Neuronal stem cell (in vitro differentiated cells): Measurements from ENCODE around the gene PRF1.

Source experiments
- DNase-seq: peaks from one replicate; pipeline ENCODE4 v3.0.0-alpha.2; 2013; ENCODE audit warnings: low spot score
- H2AFZ ChIP-seq: one replicate; pipeline ENCODE4 v1.6.1; 2013; ENCODE audit warnings: mild to moderate bottlenecking, low read length, inconsistent platforms
- H2AK5ac ChIP-seq: 2 replicates; pipeline ENCODE4 v1.6.1; 2013; ENCODE audit warnings: low read depth, mild to moderate bottlenecking, inconsistent platforms, low read length, moderate library complexity, mixed read lengths
- H2BK120ac ChIP-seq: 2 replicates; pipeline ENCODE4 v1.6.1; 2013; ENCODE audit warnings: low read depth, mild to moderate bottlenecking, inconsistent platforms, low read length, moderate library complexity, mixed read lengths
- H2BK12ac ChIP-seq: one replicate; pipeline ENCODE4 v1.6.1; 2013; ENCODE audit warnings: low read length, inconsistent platforms
- H2BK15ac ChIP-seq: 2 replicates; pipeline ENCODE4 v1.6.1; 2013; ENCODE audit warnings: mild to moderate bottlenecking, low read length, inconsistent platforms, mixed read lengths
- H2BK5ac ChIP-seq: one replicate; pipeline ENCODE4 v1.6.1; 2013; ENCODE audit warnings: inconsistent platforms, mild to moderate bottlenecking, low read length, moderate library complexity
- H3K14ac ChIP-seq: one replicate; pipeline ENCODE4 v1.6.1; 2013; ENCODE audit warnings: low read length, inconsistent platforms
- H3K18ac ChIP-seq: 2 replicates; pipeline ENCODE4 v1.6.1; 2013; ENCODE audit warnings: low read length, inconsistent platforms
- H3K23ac ChIP-seq: 2 replicates; pipeline ENCODE4 v1.6.1; 2013; ENCODE audit warnings: low read depth, mild to moderate bottlenecking, mixed read lengths, low read length, inconsistent platforms; ENCODE audit not compliant: poor library complexity
- H3K27ac ChIP-seq: replicated peaks from 3 replicates; pipeline ENCODE4 v1.5.1; 2013; ENCODE audit warnings: low read length, inconsistent platforms
- H3K27me3 ChIP-seq, 3 experiments: 2 replicates each; pipeline ENCODE4 v1.6.1; 2013; ENCODE audit warnings: low read length in 3 of 3, mild to moderate bottlenecking in 2 of 3, inconsistent platforms in 1 of 3, low read depth in 1 of 3, mixed read lengths in 1 of 3, moderate library complexity in 1 of 3; ENCODE audit not compliant: control insufficient read depth in 3 of 3, insufficient read depth in 3 of 3
- H3K36me3 ChIP-seq, 2 donors: replicated peaks in 1 of 2; 2 replicates each; pipeline ENCODE4 v1.6.1; 2013; ENCODE audit warnings: low read length in 2 of 2; ENCODE audit not compliant: control insufficient read depth in 2 of 2, insufficient read depth in 2 of 2
- H3K4ac ChIP-seq: 2 replicates; pipeline ENCODE4 v1.6.1; 2013; ENCODE audit warnings: inconsistent platforms, mild to moderate bottlenecking, low read length, moderate library complexity
- H3K4me1 ChIP-seq, 2 donors: 1 replicate in 1 of 2; 2 replicates in 1 of 2; pipeline ENCODE4 v1.6.1; 2013; ENCODE audit warnings: low read length in 2 of 2, low read depth in 1 of 2; ENCODE audit not compliant: control insufficient read depth in 2 of 2, insufficient read depth in 1 of 2
- H3K4me2 ChIP-seq: one replicate; pipeline ENCODE4 v1.6.1; 2013; ENCODE audit warnings: mild to moderate bottlenecking, low read length, inconsistent platforms; ENCODE audit not compliant: insufficient read depth, poor library complexity, severe bottlenecking
- H3K4me3 ChIP-seq, 2 donors: 2 replicates each; pipeline ENCODE4 v1.5.1; 2013; ENCODE audit warnings: low read length in 2 of 2, mild to moderate bottlenecking in 2 of 2, inconsistent platforms in 1 of 2, moderate library complexity in 1 of 2
- H3K79me1 ChIP-seq: one replicate; pipeline ENCODE4 v1.6.1; 2013; ENCODE audit warnings: low read depth, mild to moderate bottlenecking, inconsistent platforms, low read length, moderate library complexity
- H3K9ac ChIP-seq: one replicate; pipeline ENCODE4 v1.6.1; 2013; ENCODE audit warnings: mild to moderate bottlenecking, low read depth, low read length, inconsistent platforms; ENCODE audit not compliant: poor library complexity
- H3K9me3 ChIP-seq, 2 donors: replicated peaks in 1 of 2; 2 replicates each; pipeline versions ENCODE3 to v1.6.1; 2013; ENCODE audit warnings: low read length in 2 of 2, mild to moderate bottlenecking in 2 of 2, inconsistent platforms in 1 of 2, low read depth in 1 of 2, mixed read lengths in 1 of 2, moderate library complexity in 1 of 2; ENCODE audit not compliant: control insufficient read depth in 2 of 2, insufficient read depth in 1 of 2
- H4K8ac ChIP-seq: one replicate; pipeline ENCODE4 v1.6.1; 2013; ENCODE audit warnings: low read depth, mild to moderate bottlenecking, inconsistent platforms, low read length, moderate library complexity
- H4K91ac ChIP-seq: one replicate; pipeline ENCODE4 v1.6.1; 2013; ENCODE audit warnings: low read length, low read depth, mild to moderate bottlenecking, inconsistent platforms; ENCODE audit not compliant: poor library complexity
- WGBS, 2 donors: extraction: QIAGEN DNeasy Blood & Tissue Kit; methylation state at CpG; one replicate each; pipeline ENCODE4 v1.1.7; 2013; ENCODE audit warnings: missing lambda C conversion rate in 2 of 2, mixed read lengths in 1 of 2; ENCODE audit not compliant: insufficient read length in 2 of 2, insufficient replicate concordance in 1 of 2; ENCODE audit errors: extremely low coverage in 2 of 2; 5-methylcytosine and 5-hydroxymethylcytosine counted together

Gene PRF1

DNA sequence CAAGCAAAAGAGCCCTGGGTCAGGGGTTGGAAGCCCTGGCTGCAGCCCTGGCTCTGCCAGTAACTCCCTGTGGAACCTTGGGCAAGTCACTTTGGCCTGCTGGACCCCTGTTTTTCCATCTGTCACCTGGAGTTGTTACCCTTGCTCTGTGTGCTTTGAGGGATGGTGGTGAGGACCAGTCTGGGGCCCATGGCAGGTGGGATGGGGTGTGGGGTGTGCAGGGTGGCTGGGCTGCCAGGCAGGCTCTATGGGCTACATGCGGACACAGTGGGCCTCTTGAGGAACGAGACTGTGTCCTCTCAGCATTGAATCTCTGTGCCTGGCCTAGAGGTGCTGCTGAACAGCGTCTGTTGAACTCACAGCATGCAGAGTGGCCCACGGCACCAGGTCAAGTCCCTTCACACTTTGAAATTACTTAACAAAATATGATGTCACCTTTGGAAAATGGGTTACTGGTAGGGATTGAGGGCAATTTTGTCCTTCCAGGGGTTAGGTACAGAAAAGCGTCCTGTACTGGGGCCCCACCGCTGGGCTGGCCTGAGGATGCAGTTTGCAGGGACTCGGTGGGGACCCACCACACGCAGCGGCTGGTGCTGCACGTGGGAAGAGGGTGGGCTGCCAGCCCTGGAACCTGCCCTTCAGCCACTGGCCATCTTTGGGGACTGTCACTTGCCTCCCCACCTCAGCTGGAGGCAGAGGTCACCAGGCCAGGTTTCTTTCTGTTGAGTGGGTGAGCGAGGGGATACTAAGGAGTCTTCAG lies 45.3 kb downstream of the PRF1 start:
- no peak for DNase-seq
- H2BK5ac ChIP-seq = no peak overlapping the region
- H2BK15ac ChIP-seq = no peak overlapping the region
- H3K4me1 ChIP-seq = peaks cover 0 to 9% of the 10 kb centered on the region in 2 donors
- H2BK12ac ChIP-seq = no peak overlapping the region
- no peak overlapping the region for H3K4me3 ChIP-seq
- no peak overlapping the region for H4K8ac ChIP-seq
- H3K27ac ChIP-seq = no peak overlapping the region
- H3K14ac ChIP-seq = no peak overlapping the region
- H2AFZ ChIP-seq = no peak overlapping the region
- H3K9ac ChIP-seq = no peak overlapping the region
- H3K9me3 ChIP-seq = no peaks in the 10 kb centered on the region
- H2AK5ac ChIP-seq = no peak overlapping the region
- H3K4me2 ChIP-seq = no peak overlapping the region
- H3K4ac ChIP-seq = no peak overlapping the region
- WGBS, 2 donors = no CpG with 5 or more reads among the region's 11 CpGs
- no peak overlapping the region for H4K91ac ChIP-seq
- H3K18ac ChIP-seq = no peak overlapping the region
- no peak overlapping the region for H2BK120ac ChIP-seq
- H3K27me3 ChIP-seq = no peaks in the 10 kb centered on the region
- no peaks in the 10 kb centered on the region for H3K36me3 ChIP-seq
- no peak overlapping the region for H3K23ac ChIP-seq
- no peaks in the 10 kb centered on the region for H3K79me1 ChIP-seq

DNA sequence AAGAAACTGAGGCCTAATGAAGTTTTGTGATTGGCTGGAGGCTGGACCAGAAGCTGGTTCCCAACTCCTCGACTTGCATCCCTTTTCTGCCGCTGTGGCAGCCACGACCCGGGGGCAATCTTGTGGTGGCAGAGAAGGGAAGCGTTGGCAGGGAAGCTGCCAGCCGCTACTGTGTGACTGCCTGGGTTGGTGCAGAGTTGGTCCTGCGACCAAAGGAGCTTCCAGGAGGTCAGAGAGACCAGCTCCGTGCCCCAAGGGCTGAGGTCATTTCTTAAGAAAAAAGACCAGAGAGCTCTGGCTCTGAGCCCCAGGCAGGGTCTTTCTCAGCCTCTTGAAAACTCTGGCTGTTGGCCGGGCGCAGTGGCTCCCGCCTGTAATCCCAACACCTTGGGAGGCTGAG lies 47.2 kb downstream of the PRF1 start:
- no peak for DNase-seq
- no peaks in the 10 kb centered on the region for H3K79me1 ChIP-seq
- no peak overlapping the region for H2AFZ ChIP-seq
- H4K91ac ChIP-seq = no peak overlapping the region
- no CpG with 5 or more reads among the region's 11 CpGs for WGBS, 2 donors
- no peak overlapping the region for H3K23ac ChIP-seq
- no peak overlapping the region for H2BK15ac ChIP-seq
- no peak overlapping the region for H2BK5ac ChIP-seq
- H3K36me3 ChIP-seq = peaks cover 0 to 3% of the 10 kb centered on the region in 2 donors
- H3K14ac ChIP-seq = no peak overlapping the region
- H2AK5ac ChIP-seq = no peak overlapping the region
- no peaks in the 10 kb centered on the region for H3K9me3 ChIP-seq
- H3K18ac ChIP-seq = no peak overlapping the region
- no peaks in the 10 kb centered on the region for H3K27me3 ChIP-seq
- H3K27ac ChIP-seq = no peak overlapping the region
- no peak overlapping the region for H3K9ac ChIP-seq
- no peak overlapping the region for H2BK120ac ChIP-seq
- H4K8ac ChIP-seq = no peak overlapping the region
- no peak overlapping the region for H3K4ac ChIP-seq
- H2BK12ac ChIP-seq = no peak overlapping the region
- H3K4me2 ChIP-seq = no peak overlapping the region
- no peak overlapping the region for H3K4me3 ChIP-seq
- H3K4me1 ChIP-seq = peaks cover 0 to 9% of the 10 kb centered on the region in 2 donors

DNA sequence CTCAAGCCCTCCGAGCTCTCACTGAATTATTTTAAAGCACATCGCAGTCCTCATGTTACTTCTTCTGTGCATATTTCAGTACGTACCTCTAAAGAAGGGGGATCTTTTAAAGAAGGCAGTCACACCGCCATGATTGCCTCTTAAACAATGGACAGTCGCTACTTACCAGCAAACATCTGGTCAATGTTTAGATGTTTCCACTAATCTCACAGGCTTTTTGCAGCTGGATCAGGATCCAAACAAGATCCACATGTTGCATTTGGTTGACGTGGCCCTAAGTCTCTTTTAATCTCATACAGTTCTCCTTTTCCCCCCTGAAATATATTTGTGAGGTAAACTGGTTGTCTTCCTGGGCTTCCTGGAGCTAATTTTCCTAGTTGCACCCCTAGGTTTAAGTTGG lies 50.0 kb downstream of the PRF1 start:
- H3K14ac ChIP-seq = no peak overlapping the region
- no peaks in the 10 kb centered on the region for H3K27me3 ChIP-seq
- H3K23ac ChIP-seq = no peak overlapping the region
- H2AK5ac ChIP-seq = no peak overlapping the region
- no peak overlapping the region for H2BK120ac ChIP-seq
- no peaks in the 10 kb centered on the region for H3K4me1 ChIP-seq
- H2BK5ac ChIP-seq = no peak overlapping the region
- H2BK15ac ChIP-seq = no peak overlapping the region
- no peak overlapping the region for H4K91ac ChIP-seq
- H3K4me3 ChIP-seq = no peak overlapping the region
- H3K4ac ChIP-seq = no peak overlapping the region
- H3K79me1 ChIP-seq = no peaks in the 10 kb centered on the region
- no peak overlapping the region for H3K27ac ChIP-seq
- H2BK12ac ChIP-seq = no peak overlapping the region
- no peak overlapping the region for H3K4me2 ChIP-seq
- no peak overlapping the region for H3K18ac ChIP-seq
- peaks cover 0 to 3% of the 10 kb centered on the region in 2 donors for H3K36me3 ChIP-seq
- no CpG with 5 or more reads among the region's 6 CpGs for WGBS, 2 donors
- H2AFZ ChIP-seq = no peak overlapping the region
- no peak for DNase-seq
- H3K9me3 ChIP-seq = no peaks in the 10 kb centered on the region
- H3K9ac ChIP-seq = no peak overlapping the region
- H4K8ac ChIP-seq = no peak overlapping the region

DNA sequence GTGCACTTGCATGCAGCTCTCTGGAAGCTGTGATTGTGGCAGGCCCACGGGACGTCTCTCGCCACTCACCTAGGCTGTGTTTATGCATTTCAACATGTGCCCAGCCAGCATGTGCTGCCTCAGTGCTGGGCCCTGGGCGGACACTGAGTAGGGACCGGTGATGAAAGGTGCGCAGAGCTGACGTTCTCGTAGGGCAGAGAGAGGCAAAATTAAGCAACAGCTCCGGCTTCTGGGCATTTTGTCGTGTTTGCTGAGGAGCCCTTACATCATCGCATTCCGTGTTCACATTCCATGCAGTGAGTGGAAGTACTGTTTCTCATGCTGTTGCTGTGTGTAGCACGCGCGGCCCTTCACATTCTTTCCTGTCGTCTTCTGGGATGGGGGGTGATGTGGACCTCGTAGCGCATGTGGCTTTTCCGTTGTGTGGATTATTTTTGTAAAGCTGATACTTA lies 50.5 kb downstream of the PRF1 start:
- H3K4me3 ChIP-seq = no peak overlapping the region
- H3K9me3 ChIP-seq = no peaks in the 10 kb centered on the region
- no peak overlapping the region for H2AK5ac ChIP-seq
- H3K27ac ChIP-seq = no peak overlapping the region
- H4K8ac ChIP-seq = no peak overlapping the region
- H3K36me3 ChIP-seq = peaks cover 0 to 3% of the 10 kb centered on the region in 2 donors
- H3K4me1 ChIP-seq = no peaks in the 10 kb centered on the region
- DNase-seq = no peak
- peak overlapping the region; percentile 77 for H3K23ac ChIP-seq
- peak overlapping the region; percentile 31 for H3K9ac ChIP-seq
- H2BK5ac ChIP-seq = no peak overlapping the region
- no peak overlapping the region for H4K91ac ChIP-seq
- H2BK15ac ChIP-seq = no peak overlapping the region
- H3K79me1 ChIP-seq = no peaks in the 10 kb centered on the region
- no peak overlapping the region for H3K18ac ChIP-seq
- no peak overlapping the region for H3K4me2 ChIP-seq
- H3K4ac ChIP-seq = no peak overlapping the region
- H2AFZ ChIP-seq = no peak overlapping the region
- no CpG with 5 or more reads among the region's 19 CpGs for WGBS, 2 donors
- H2BK120ac ChIP-seq = no peak overlapping the region
- no peak overlapping the region for H2BK12ac ChIP-seq
- no peak overlapping the region for H3K14ac ChIP-seq
- H3K27me3 ChIP-seq = no peaks in the 10 kb centered on the region
